Germinal center (tissue), 1 donor: ENCODE results near the gene EP400.

Experiments used
- DNase-seq: peaks from one replicate; pipeline ENCODE4 v3.0.0; 2012; ENCODE audit warnings: mixed read lengths, low spot score

Gene EP400

GRCh38 chr12:131927110-131928079, 22.3 kb upstream of the EP400 start:
- DNase-seq, result no peak

GRCh38 chr12:131928080-131928710, 21.5 kb upstream of the EP400 start:
- DNase-seq, result no peak

- DNase-seq, result peak; percentile 95
These were observed 20.8 kb upstream of the EP400 start, which contains the start of gene PUS1 for GRCh38 chr12:131928711-131929580. Gene PUS1 (plus strand): TSS chr12:131929276. CDS start chr12:131929723, 447 bp downstream.

- DNase-seq, result peak; percentile 66
These were observed 19.9 kb upstream of the EP400 start for GRCh38 chr12:131929581-131930456.

- no peak for DNase-seq
These were observed 19.2 kb upstream of the EP400 start for GRCh38 chr12:131930510-131930909.

GRCh38 chr12:131933387-131933786, 16.4 kb upstream of the EP400 start:
- DNase-seq, result no peak

GRCh38 chr12:131934535-131934934, 15.2 kb upstream of the EP400 start:
- DNase-seq, result no peak

GRCh38 chr12:131938082-131938481, 11.7 kb upstream of the EP400 start:
- no peak for DNase-seq

GRCh38 chr12:131939007-131939406, 10.7 kb upstream of the EP400 start:
- DNase-seq, result no peak

GRCh38 chr12:131940141-131940547, 9.6 kb upstream of the EP400 start:
- DNase-seq, result no peak

- DNase-seq, result no peak
These were observed 8.4 kb upstream of the EP400 start for GRCh38 chr12:131941116-131941986.

- DNase-seq, result no peak
These were observed 7.8 kb upstream of the EP400 start for GRCh38 chr12:131941987-131942341.

GRCh38 chr12:131942671-131943070, 7.1 kb upstream of the EP400 start:
- no peak for DNase-seq

- no peak for DNase-seq
These were observed 6.4 kb upstream of the EP400 start for GRCh38 chr12:131943389-131943788.

GRCh38 chr12:131943876-131944275, 5.9 kb upstream of the EP400 start:
- DNase-seq, result no peak

- no peak for DNase-seq
These were observed 5.0 kb upstream of the EP400 start for GRCh38 chr12:131944601-131945251.

GRCh38 chr12:131946757-131947156, 3.0 kb upstream of the EP400 start:
- no peak for DNase-seq

- no peak for DNase-seq
These were observed 2.2 kb upstream of the EP400 start for GRCh38 chr12:131947482-131948027.

- DNase-seq, result no peak
These were observed 1.5 kb upstream of the EP400 start for GRCh38 chr12:131948166-131948712.
